PC-3 (cell line): ENCODE results near the gene USH2A. TPM values are rescaled to one million over a fixed set of nuclear protein-coding genes. Genes with fewer than 3 reads are reported as not detected.
A peak's percentile ranks its signal among the peaks of the same experiment; 100 is the strongest.

ENCODE experiments used
- ATAC-seq: fragments of 200-7000 bp; cut with Tn5 transposase; 2 replicates; pipeline ENCODE4 v1.9.1; 2020; ENCODE audit warnings: mild to moderate bottlenecking, moderate library complexity
- BruUV-seq: library from RNA; stranded (reverse); fragments of 400-500 nt; replicated peaks from 2 replicates; lab custom pipeline; 2021; lab: Mats Ljungman, UMichigan
- CTCF ChIA-PET: fragments of 300-600 bp; sonication (Branson Sonifier 250); formaldehyde crosslinking; loops from one replicate; lab custom pipeline; 2022; ENCODE audit warnings: antibody characterized with exemption; lab: Charles Lee
- POLR2A ChIA-PET: fragments of 300-600 bp; sonication (Branson Sonifier 250); formaldehyde crosslinking; loops from one replicate; lab custom pipeline; 2022; ENCODE audit warnings: antibody characterized with exemption; ENCODE audit not compliant: unreplicated experiment; lab: Charles Lee
- DNase-seq: peaks from one replicate; pipeline ENCODE4 v3.0.0-alpha.2; 2015
- H2AFZ ChIP-seq: fragments of 300-600 bp; sonication (generic); 2 replicates; pipeline ENCODE4 v1.6.0; 2016; ENCODE audit warnings: antibody characterized with exemption, low read length
- H3F3A ChIP-seq: fragments of 300-600 bp; sonication (generic); one replicate; pipeline ENCODE4 v1.6.0; 2017; ENCODE audit warnings: antibody characterized with exemption, low read length, control low read depth, mild to moderate bottlenecking; ENCODE audit not compliant: unreplicated experiment
- H3K27ac ChIP-seq: fragments of 300-600 bp; sonication (generic); 2 replicates; pipeline ENCODE4 v1.5.1; 2016; ENCODE audit warnings: mild to moderate bottlenecking, low read length
- H3K27me3 ChIP-seq: fragments of 300-600 bp; sonication (generic); 2 replicates; pipeline ENCODE4 v1.6.1; 2016; ENCODE audit warnings: low read length, mixed read lengths
- H3K36me3 ChIP-seq: fragments of 300-600 bp; sonication (generic); 2 replicates; pipeline ENCODE4 v1.6.1; 2016; ENCODE audit warnings: low read depth, mixed run types, low read length, mixed read lengths
- H3K4me1 ChIP-seq: fragments of 300-600 bp; sonication (generic); 2 replicates; pipeline ENCODE4 v1.5.1; 2016; ENCODE audit warnings: low read length; ENCODE audit not compliant: insufficient read depth
- H3K4me2 ChIP-seq: fragments of 300-600 bp; sonication (generic); 2 replicates; pipeline ENCODE4 v1.6.0; 2016; ENCODE audit warnings: low read length
- H3K4me3 ChIP-seq: fragments of 300-600 bp; sonication (generic); 2 replicates; pipeline ENCODE4 v1.5.1; 2016; ENCODE audit warnings: mild to moderate bottlenecking, low read length, mixed read lengths
- H3K79me2 ChIP-seq: fragments of 300-600 bp; sonication (generic); 2 replicates; pipeline ENCODE4 v1.6.1; 2017; ENCODE audit warnings: low read length, mixed read lengths
- H3K9ac ChIP-seq: fragments of 300-600 bp; sonication (generic); 2 replicates; pipeline ENCODE4 v1.6.0; 2016; ENCODE audit warnings: mild to moderate bottlenecking, low read length
- H3K9me2 ChIP-seq: fragments of 300-600 bp; sonication (generic); replicated peaks from 2 replicates; pipeline ENCODE4 v1.6.1; 2016; ENCODE audit warnings: mixed run types, low read length, mixed read lengths
- H3K9me3 ChIP-seq: fragments of 300-600 bp; sonication (generic); 2 replicates; pipeline ENCODE4 v1.6.1; 2016; ENCODE audit warnings: low read length, mixed read lengths
- H4K20me1 ChIP-seq: fragments of 300-600 bp; sonication (generic); 2 replicates; pipeline ENCODE4 v1.6.1; 2016; ENCODE audit warnings: low read length, mixed read lengths
- EZH2 ChIP-seq: fragments of 300-600 bp; sonication (generic); IDR thresholded peaks from one replicate; pipeline ENCODE4 v1.6.1; 2017; ENCODE audit warnings: antibody characterized with exemption, mild to moderate bottlenecking, low read length; ENCODE audit not compliant: unreplicated experiment
- EZH2phosphoT487 ChIP-seq: fragments of 300-600 bp; sonication (generic); IDR thresholded peaks from 2 replicates; pipeline ENCODE4 v1.6.1; 2018; ENCODE audit warnings: mild to moderate bottlenecking, antibody characterized with exemption, low read length, borderline replicate concordance
- intact Hi-C: fragments of 100-400 bp; cut with micrococcal nuclease; formaldehyde crosslinking; loops from 2 replicates; pipeline ENCODE4 v1.9.0; 2023
- total RNA-seq: library from RNA; depleted of rRNA; stranded (reverse); fragments of >200 nt; gene quantifications from 2 replicates; pipeline ENCODE4 v1.2.3, GENCODE V29; 2014
- TF ChIP-seq, protein P1 (sequence below): fragments of 300-600 bp; sonication (generic); conservative IDR thresholded peaks from 2 replicates; pipeline ENCODE4 v1.5.1; 2017; ENCODE audit warnings: antibody characterized with exemption, low read depth, mild to moderate bottlenecking, low read length

The USH2A gene
- total RNA-seq, 1 experiment from 2014 or later = not detected

DNA sequence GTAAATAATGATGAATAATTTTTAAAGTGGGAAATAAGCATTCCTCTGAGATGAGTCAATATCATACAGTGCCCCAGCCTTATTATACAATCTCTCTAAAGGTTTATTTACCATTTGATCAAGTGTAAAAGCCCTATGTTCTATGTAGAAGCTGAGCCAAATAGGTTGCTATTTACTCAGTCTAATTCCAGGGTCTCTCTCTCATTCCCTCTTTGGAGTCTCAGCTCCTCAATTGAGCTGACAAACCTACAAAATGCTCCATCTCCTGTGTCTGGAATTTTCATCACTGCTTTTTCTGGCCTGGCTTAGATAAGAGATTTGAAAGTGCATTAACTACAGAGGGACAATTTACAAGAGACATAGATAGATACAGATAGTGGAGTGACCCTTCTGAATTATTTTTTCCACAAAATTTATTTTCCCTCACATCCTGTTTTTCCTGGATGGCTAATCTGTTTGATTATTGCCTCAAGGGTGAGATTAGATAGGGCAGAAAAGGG lies 24.8 kb upstream of the USH2A start:
- no peak overlapping the region for H3K4me3 ChIP-seq
- peak overlapping the region; percentile 49 for H3K4me2 ChIP-seq
- no peaks in the 10 kb centered on the region for H3K79me2 ChIP-seq
- no peak for TF ChIP-seq EZH2
- no peak for TF ChIP-seq EZH2phosphoT487
- TF ChIP-seq, protein P1, sequence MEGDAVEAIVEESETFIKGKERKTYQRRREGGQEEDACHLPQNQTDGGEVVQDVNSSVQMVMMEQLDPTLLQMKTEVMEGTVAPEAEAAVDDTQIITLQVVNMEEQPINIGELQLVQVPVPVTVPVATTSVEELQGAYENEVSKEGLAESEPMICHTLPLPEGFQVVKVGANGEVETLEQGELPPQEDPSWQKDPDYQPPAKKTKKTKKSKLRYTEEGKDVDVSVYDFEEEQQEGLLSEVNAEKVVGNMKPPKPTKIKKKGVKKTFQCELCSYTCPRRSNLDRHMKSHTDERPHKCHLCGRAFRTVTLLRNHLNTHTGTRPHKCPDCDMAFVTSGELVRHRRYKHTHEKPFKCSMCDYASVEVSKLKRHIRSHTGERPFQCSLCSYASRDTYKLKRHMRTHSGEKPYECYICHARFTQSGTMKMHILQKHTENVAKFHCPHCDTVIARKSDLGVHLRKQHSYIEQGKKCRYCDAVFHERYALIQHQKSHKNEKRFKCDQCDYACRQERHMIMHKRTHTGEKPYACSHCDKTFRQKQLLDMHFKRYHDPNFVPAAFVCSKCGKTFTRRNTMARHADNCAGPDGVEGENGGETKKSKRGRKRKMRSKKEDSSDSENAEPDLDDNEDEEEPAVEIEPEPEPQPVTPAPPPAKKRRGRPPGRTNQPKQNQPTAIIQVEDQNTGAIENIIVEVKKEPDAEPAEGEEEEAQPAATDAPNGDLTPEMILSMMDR = no peak
- CTCF ChIA-PET = interaction anchor here (1.0 kb wide), 1 partner anchor 227 kb away, joined by 4 read pairs; no protein-coding TSS in a partner anchor
- ATAC-seq = peak; percentile 97
- POLR2A ChIA-PET = no interaction called here
- peak; percentile 93 for DNase-seq
- peaks cover 17% of the 10 kb centered on the region for H3K4me1 ChIP-seq
- no TSS peak for BruUV-seq
- peaks cover 4% of the 10 kb centered on the region for H3F3A ChIP-seq
- no peak overlapping the region for H3K9ac ChIP-seq
- H4K20me1 ChIP-seq = no peaks in the 10 kb centered on the region
- peak overlapping the region; percentile 7; the same call in 1 of the 2 replicates for H3K27ac ChIP-seq
- intact Hi-C loops = loop anchor here (1.0 to 2.0 kb wide), 3 partner anchors 9 to 167 kb away; no protein-coding TSS in a partner anchor
- H3K27me3 ChIP-seq = no peaks in the 10 kb centered on the region
- no peak overlapping the region for H2AFZ ChIP-seq
- no peaks in the 10 kb centered on the region for H3K9me3 ChIP-seq
- H3K36me3 ChIP-seq = no peaks in the 10 kb centered on the region
- H3K9me2 ChIP-seq = 0 out of 2 replicates have a peak, but pooled peaks cover 5% of the 10 kb centered on the region

DNA sequence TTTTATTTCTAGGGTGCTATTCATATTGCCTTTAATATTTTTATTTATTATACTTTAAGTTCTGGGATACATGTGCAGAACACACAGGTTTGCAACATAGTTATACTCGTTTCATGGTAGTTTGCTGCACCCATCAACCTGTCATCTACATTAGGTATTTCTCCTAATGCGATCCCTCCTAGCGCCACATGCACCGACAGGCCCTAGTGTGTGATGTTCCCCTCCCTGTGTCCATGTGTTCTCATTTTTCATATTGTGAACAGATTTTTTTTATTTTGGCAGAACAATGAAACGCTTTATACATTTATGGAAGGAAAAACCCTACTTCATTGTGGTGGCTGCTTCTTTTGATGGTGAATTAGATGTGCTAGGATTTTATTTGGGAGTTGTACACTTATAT lies 14.4 kb upstream of the USH2A start:
- ATAC-seq (no peak), DNase-seq (no peak)
- ChIA-PET CTCF (no interaction called here), POLR2A (no interaction called here)
- H3K27ac ChIP-seq = no peak overlapping the region
- no peaks in the 10 kb centered on the region for H3K9me3 ChIP-seq
- no peaks in the 10 kb centered on the region for H4K20me1 ChIP-seq
- H3K9ac ChIP-seq = no peak overlapping the region
- H3K79me2 ChIP-seq = no peaks in the 10 kb centered on the region
- no peak overlapping the region for H3K4me3 ChIP-seq
- no TSS peak for BruUV-seq
- TF ChIP-seq EZH2 = no peak
- TF ChIP-seq, protein P1 = no peak
- no peaks in the 10 kb centered on the region for H3F3A ChIP-seq
- no peaks in the 10 kb centered on the region for H3K4me1 ChIP-seq
- no peaks in the 10 kb centered on the region for H3K9me2 ChIP-seq
- intact Hi-C loops = no loop called here
- H3K4me2 ChIP-seq = no peak overlapping the region
- no peaks in the 10 kb centered on the region for H3K36me3 ChIP-seq
- no peak overlapping the region for H2AFZ ChIP-seq
- H3K27me3 ChIP-seq = no peaks in the 10 kb centered on the region

DNA sequence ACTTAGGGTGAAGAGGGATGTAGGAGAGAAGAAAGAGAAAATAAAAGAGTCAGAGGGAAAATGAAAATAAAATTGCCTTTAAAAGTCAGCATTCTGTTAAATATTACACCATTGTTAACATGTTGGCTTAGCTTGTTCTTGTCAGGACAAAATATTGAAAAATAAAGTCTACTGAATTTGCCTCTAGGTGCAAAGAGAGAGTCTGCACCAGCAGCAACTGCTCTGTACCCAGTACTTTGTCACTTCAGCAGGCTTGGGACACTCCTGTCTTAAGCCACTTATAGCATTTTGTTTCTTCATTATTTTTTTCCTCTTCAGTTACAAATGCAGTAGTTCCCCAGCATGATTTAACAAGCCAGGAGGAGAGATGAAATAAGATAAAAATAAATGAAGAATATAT lies 11.0 kb upstream of the USH2A start:
- DNase-seq = no peak
- no peaks in the 10 kb centered on the region for H3K79me2 ChIP-seq
- H3K27me3 ChIP-seq = no peaks in the 10 kb centered on the region
- TF ChIP-seq, protein P1 = no peak
- TF ChIP-seq EZH2 (no peak), EZH2phosphoT487 (no peak)
- H3K9ac ChIP-seq = no peak overlapping the region
- H2AFZ ChIP-seq = no peak overlapping the region
- no peak overlapping the region for H3K4me2 ChIP-seq
- H3K4me3 ChIP-seq = no peak overlapping the region
- no peaks in the 10 kb centered on the region for H3F3A ChIP-seq
- H3K4me1 ChIP-seq = no peaks in the 10 kb centered on the region
- BruUV-seq = no TSS peak
- H4K20me1 ChIP-seq = no peaks in the 10 kb centered on the region
- no peaks in the 10 kb centered on the region for H3K9me3 ChIP-seq
- H3K9me2 ChIP-seq = no peaks in the 10 kb centered on the region
- ChIA-PET POLR2A (no interaction called here), CTCF (no interaction called here)
- no peak overlapping the region for H3K27ac ChIP-seq
- intact Hi-C loops = no loop called here
- no peaks in the 10 kb centered on the region for H3K36me3 ChIP-seq
- ATAC-seq = no peak
